Measurements from ENCODE around the gene NID1. TPM values are rescaled to one million over a fixed set of nuclear protein-coding genes. Genes with fewer than 3 reads are reported as not detected.
A peak's percentile ranks its signal among the peaks of the same experiment; 100 is the strongest.

The NID1 gene
- total and polyA plus RNA-seq, 12 donors, result 26.0 to 216 (median 82.5) TPM

DNA sequence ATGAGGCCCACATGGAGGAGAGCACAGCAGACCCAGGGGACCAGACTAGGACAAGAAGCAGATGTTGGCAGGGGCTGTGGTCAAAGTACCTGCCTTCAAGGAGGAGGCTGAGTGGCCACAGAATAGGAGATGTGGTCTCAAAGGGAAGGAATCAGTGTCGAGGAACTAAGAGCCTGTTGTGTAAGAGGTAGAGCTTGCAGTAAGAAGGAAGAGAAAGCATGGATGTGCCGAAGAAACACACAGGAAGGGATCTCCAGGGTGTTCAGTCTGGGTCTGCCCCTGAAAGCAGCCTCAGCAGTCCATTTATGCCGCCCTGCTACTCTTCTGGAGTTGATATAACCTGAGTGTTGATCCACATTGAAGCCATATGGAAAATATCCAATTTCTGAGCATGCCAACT, 83.9 kb downstream of the NID1 start:
- 77 to 83% (median 80%) methylated on average over 3 of the region's 3 CpGs for WGBS, 4 donors

DNA sequence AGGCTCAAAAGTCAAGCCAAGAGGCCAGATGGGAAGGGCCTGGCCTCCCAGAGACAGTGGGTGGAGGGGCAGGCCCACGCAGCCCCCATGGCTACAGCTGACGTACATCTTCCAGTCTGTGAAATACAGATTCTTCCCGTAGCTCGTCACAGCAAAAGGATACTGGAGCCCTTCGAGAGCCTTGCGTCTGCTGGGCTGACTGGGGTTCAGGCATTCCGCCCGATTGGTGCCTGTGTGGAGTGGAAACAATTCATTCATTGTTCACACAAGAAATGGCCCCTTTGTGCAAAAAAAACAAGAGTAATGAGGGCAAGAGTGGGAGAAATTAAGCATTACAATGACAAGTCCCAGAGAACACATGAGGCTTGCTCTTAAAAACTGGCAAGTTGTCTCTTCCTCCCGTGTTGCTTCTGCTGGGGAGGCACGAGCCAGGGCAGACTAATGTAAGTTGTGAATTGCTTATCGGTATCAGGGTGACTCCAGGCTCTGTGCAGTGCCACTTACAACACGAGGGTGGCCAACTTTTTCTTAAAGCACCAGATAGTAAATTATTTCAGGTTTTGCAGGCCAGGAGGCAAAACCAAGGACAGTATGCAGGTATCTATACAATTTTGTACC, 85.1 kb downstream of the NID1 start:
- WGBS, 4 donors, result 85 to 89% (median 85%) methylated on average over 11 to 12 of the region's 12 CpGs
- no peaks in the 10 kb centered on the region for H3K9me3 ChIP-seq (replicated peaks in 1 of 3)
- H3K4me1 ChIP-seq (replicated peaks in 1 of 2), result peaks cover 4 to 8% of the 10 kb centered on the region in 2 donors
- no peak overlapping the region for H3K4me3 ChIP-seq
- intact Hi-C loops (cut with DNase I), result no loop called here
- H3K36me3 ChIP-seq (replicated peaks in 1 of 2), result peaks cover 0 to 53% of the 10 kb centered on the region in 2 donors
- no peak for DNase-seq
- no peaks in the 10 kb centered on the region for H3K27me3 ChIP-seq
- TF ChIP-seq, protein P1, sequence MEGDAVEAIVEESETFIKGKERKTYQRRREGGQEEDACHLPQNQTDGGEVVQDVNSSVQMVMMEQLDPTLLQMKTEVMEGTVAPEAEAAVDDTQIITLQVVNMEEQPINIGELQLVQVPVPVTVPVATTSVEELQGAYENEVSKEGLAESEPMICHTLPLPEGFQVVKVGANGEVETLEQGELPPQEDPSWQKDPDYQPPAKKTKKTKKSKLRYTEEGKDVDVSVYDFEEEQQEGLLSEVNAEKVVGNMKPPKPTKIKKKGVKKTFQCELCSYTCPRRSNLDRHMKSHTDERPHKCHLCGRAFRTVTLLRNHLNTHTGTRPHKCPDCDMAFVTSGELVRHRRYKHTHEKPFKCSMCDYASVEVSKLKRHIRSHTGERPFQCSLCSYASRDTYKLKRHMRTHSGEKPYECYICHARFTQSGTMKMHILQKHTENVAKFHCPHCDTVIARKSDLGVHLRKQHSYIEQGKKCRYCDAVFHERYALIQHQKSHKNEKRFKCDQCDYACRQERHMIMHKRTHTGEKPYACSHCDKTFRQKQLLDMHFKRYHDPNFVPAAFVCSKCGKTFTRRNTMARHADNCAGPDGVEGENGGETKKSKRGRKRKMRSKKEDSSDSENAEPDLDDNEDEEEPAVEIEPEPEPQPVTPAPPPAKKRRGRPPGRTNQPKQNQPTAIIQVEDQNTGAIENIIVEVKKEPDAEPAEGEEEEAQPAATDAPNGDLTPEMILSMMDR (IDR thresholded peaks at IDR 0.05), result no peak
- TF ChIP-seq POLR2A (IDR thresholded peaks at IDR 0.05), result no peak
- peak overlapping the region in 1 of 5 donors; percentile 3 for H3K27ac ChIP-seq

More for the DNA sequence above, 83.9 kb downstream of the NID1 start:
- DNase-seq, result no peak
- H3K4me1 ChIP-seq (replicated peaks in 1 of 2), result peaks cover 4 to 12% of the 10 kb centered on the region in 2 donors
- peaks cover 0 to 53% of the 10 kb centered on the region in 2 donors for H3K36me3 ChIP-seq (replicated peaks in 1 of 2)
- TF ChIP-seq, protein P1 (IDR thresholded peaks at IDR 0.05), result no peak
- TF ChIP-seq POLR2A (IDR thresholded peaks at IDR 0.05), result no peak
- H3K4me3 ChIP-seq, result no peak overlapping the region
- H3K27ac ChIP-seq, result peak overlapping the region in 1 of 5 donors; percentile 21
- H3K27me3 ChIP-seq, result no peaks in the 10 kb centered on the region
- no peaks in the 10 kb centered on the region for H3K9me3 ChIP-seq (replicated peaks in 1 of 3)
- intact Hi-C loops (cut with DNase I), result no loop called here

DNA sequence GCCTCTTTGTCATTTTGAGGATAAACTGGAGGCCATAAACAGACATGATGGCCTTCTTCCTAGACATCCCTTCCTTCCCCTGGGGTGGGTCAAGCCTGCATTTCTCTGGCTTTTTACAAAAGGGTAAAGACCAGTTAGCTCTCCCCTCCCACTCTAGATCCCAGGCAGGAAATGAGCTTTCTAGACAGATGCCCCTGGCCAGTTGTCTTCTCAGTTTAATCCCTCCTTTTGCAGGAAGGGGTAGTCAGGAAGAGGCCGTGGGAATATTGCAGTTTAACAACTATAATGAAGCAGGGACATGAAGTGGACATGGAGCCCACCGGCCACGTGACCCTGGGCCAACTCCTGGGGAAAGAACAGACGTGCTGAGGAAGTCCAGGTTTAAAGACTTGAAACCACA, 85.7 kb downstream of the NID1 start:
- no peak overlapping the region for H3K4me3 ChIP-seq
- DNase-seq, result no peak

DNA sequence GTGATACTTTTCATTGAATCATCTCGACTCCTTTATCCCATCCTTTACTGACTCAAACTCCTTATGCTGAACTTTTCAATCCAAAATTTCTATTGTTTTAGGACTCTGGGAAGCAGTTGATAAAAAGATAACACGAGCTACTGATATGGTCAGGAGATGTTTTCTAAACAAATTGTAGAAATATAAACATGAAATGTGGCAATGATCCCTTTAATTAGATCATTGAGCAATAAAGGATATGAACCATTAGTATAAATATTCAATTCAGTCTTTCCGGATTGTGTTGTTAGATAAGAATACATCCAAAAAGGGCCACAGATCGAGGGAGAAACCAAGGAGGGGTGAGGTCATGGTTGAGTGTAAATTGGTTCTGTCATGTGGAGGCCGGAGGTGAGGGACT, 88.4 kb downstream of the NID1 start:
- Histone ChIP-seq H3K36me3 (replicated peaks in 1 of 2) (peaks cover 0 to 48% of the 10 kb centered on the region in 2 donors), H3K4me1 (replicated peaks in 1 of 2) (peaks cover 0 to 6% of the 10 kb centered on the region in 2 donors), H3K27me3 (no peaks in the 10 kb centered on the region), H3K27ac (peak overlapping the region in 2 of 5 donors; percentile 7 to 28), H3K4me3 (no peak overlapping the region), H3K9me3 (replicated peaks in 1 of 3) (no peaks in the 10 kb centered on the region)
- DNase-seq, result no peak
- intact Hi-C loops (cut with DNase I), result no loop called here
- no peak for TF ChIP-seq POLR2A (IDR thresholded peaks at IDR 0.05)
- TF ChIP-seq, protein P1 (IDR thresholded peaks at IDR 0.05), result no peak
- WGBS, 4 donors, result 74 to 83% (median 79%) methylated on average over 5 of the region's 5 CpGs

More for the DNA sequence above, 85.7 kb downstream of the NID1 start:
- H3K4me1 ChIP-seq (replicated peaks in 1 of 2), result peaks cover 4 to 5% of the 10 kb centered on the region in 2 donors
- H3K27ac ChIP-seq, result no peak overlapping the region
- 82 to 87% (median 84%) methylated on average over 4 of the region's 4 CpGs for WGBS, 4 donors
- no peaks in the 10 kb centered on the region for H3K27me3 ChIP-seq
- H3K36me3 ChIP-seq (replicated peaks in 1 of 2), result peaks cover 0 to 53% of the 10 kb centered on the region in 2 donors
- H3K9me3 ChIP-seq (replicated peaks in 1 of 3), result no peaks in the 10 kb centered on the region
- TF ChIP-seq, protein P1 (IDR thresholded peaks at IDR 0.05), result no peak
- no peak for TF ChIP-seq POLR2A (IDR thresholded peaks at IDR 0.05)
- intact Hi-C loops (cut with DNase I), result no loop called here
